HL-60 (cell line): Measurements from ENCODE around the gene SYT6.

Experiments used
- DNase-seq, 2 experiments: peaks; one replicate each; pipeline ENCODE4 v3.0.0-alpha.2; 2010 to 2020; ENCODE audit warnings: low read depth in 1 of 2, low spot score in 1 of 2
- H3K27ac ChIP-seq: fragments of 250-450 bp; sonication (Bioruptor Pico); replicated peaks from 2 replicates; pipeline ENCODE4 v1.5.1; 2020; ENCODE audit warnings: mild to moderate bottlenecking, moderate library complexity
- H3K27me3 ChIP-seq: fragments of 250-450 bp; sonication (Bioruptor Pico); 2 replicates; pipeline ENCODE4 v1.5.1; 2021; ENCODE audit warnings: mild to moderate bottlenecking, moderate library complexity; ENCODE audit not compliant: insufficient read depth, poor library complexity, severe bottlenecking
- H3K4me3 ChIP-seq: replicated peaks from 2 replicates; pipeline ENCODE4 v1.5.1; 2011; ENCODE audit warnings: mild to moderate bottlenecking, control low read depth, low read length; ENCODE audit not compliant: insufficient read depth
- CTCF ChIP-seq: IDR thresholded peaks from one replicate; pipeline ENCODE4 v1.5.1; 2011; ENCODE audit warnings: low read length, control low read depth, inconsistent platforms; ENCODE audit not compliant: insufficient read depth
- GABPA ChIP-seq: IDR thresholded peaks from 2 replicates; pipeline ENCODE4 v1.6.1; 2012; ENCODE audit warnings: low read depth
- POLR2AphosphoS5 ChIP-seq: IDR thresholded peaks from 2 replicates; pipeline ENCODE4 v1.6.1; 2012; ENCODE audit warnings: low read depth
- SPI1 ChIP-seq: IDR thresholded peaks from 2 replicates; pipeline ENCODE4 v1.6.1; 2012; ENCODE audit warnings: low read depth, mild to moderate bottlenecking, borderline replicate concordance
- TF ChIP-seq, protein P1 (sequence below): IDR thresholded peaks from 2 replicates; pipeline ENCODE4 v1.6.1; 2012; ENCODE audit warnings: low read depth; ENCODE audit not compliant: insufficient replicate concordance

SYT6 gene

DNA sequence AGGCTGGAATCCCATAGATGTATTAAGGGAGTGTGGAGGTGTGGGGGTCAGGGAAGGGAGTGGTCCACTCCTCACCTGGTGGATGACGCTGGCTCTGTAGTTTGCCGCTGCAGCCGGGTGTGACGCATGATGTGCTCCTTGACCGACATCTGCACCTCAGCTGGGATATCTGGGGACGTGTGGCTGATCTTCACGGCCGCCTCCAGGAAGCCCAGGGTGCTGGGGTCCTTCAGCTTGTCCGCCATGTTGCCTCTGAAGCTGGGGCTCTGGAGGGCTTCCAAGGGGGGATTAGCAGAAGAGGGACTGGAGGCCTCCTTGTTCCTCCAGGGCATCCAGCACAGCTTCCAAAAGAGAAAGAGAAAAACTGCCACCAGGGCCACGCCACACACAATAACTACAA is 14.1 kb downstream of the SYT6 start:
- DNase-seq = no peak
- no peaks in the 10 kb centered on the region for H3K27me3 ChIP-seq

GRCh38 chr1:114137497-114137896 is 16.2 kb downstream of the SYT6 start:
- H3K4me3 ChIP-seq = no peak overlapping the region
- no peaks in the 10 kb centered on the region for H3K27me3 ChIP-seq
- DNase-seq = no peak
- TF ChIP-seq GABPA = no peak
- TF ChIP-seq POLR2AphosphoS5 = no peak
- no peak for TF ChIP-seq CTCF
- TF ChIP-seq SPI1 = no peak
- TF ChIP-seq, protein P1, sequence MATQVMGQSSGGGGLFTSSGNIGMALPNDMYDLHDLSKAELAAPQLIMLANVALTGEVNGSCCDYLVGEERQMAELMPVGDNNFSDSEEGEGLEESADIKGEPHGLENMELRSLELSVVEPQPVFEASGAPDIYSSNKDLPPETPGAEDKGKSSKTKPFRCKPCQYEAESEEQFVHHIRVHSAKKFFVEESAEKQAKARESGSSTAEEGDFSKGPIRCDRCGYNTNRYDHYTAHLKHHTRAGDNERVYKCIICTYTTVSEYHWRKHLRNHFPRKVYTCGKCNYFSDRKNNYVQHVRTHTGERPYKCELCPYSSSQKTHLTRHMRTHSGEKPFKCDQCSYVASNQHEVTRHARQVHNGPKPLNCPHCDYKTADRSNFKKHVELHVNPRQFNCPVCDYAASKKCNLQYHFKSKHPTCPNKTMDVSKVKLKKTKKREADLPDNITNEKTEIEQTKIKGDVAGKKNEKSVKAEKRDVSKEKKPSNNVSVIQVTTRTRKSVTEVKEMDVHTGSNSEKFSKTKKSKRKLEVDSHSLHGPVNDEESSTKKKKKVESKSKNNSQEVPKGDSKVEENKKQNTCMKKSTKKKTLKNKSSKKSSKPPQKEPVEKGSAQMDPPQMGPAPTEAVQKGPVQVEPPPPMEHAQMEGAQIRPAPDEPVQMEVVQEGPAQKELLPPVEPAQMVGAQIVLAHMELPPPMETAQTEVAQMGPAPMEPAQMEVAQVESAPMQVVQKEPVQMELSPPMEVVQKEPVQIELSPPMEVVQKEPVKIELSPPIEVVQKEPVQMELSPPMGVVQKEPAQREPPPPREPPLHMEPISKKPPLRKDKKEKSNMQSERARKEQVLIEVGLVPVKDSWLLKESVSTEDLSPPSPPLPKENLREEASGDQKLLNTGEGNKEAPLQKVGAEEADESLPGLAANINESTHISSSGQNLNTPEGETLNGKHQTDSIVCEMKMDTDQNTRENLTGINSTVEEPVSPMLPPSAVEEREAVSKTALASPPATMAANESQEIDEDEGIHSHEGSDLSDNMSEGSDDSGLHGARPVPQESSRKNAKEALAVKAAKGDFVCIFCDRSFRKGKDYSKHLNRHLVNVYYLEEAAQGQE = no peak
- H3K27ac ChIP-seq = no peak overlapping the region

More for the DNA sequence above, 14.1 kb downstream of the SYT6 start:
- TF ChIP-seq CTCF (no peak), SPI1 (no peak), POLR2AphosphoS5 (no peak), GABPA (no peak)
- TF ChIP-seq, protein P1 = no peak
- Histone ChIP-seq H3K27ac (no peak overlapping the region), H3K4me3 (no peak overlapping the region)

DNA sequence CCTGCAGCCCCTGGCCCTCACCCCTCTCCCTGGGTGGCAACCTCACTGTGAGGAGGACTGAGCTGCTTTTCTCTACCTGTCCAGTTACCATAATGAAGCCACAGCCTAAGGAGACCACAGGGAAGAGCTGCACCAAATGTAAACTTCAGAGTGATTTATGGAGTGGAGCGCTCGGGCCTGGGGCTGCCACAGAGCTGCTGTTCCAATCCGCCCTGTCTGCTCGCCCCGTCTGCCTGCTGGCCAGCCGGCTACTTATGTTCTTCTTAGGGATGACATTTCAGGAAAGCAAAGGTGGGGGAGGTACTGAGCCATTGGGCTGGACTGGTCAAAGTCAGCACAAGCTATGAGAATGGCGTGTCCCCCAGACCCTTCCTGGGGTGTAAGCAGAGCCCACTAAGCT is 17.9 kb downstream of the SYT6 start:
- TF ChIP-seq POLR2AphosphoS5 (no peak), GABPA (no peak), SPI1 (no peak), CTCF (no peak)
- TF ChIP-seq, protein P1 = no peak
- no peak overlapping the region for H3K27ac ChIP-seq
- no peak for DNase-seq
- H3K4me3 ChIP-seq = no peak overlapping the region
- H3K27me3 ChIP-seq = no peaks in the 10 kb centered on the region
